Measurements from ENCODE around the gene SINHCAF. TPM values are rescaled to one million over a fixed set of nuclear protein-coding genes. Genes with fewer than 3 reads are reported as not detected.

The SINHCAF gene
- total and polyA plus RNA-seq, 5 donors from 2014 or later: 42.0 to 73.7 (median 53.4) TPM

DNA sequence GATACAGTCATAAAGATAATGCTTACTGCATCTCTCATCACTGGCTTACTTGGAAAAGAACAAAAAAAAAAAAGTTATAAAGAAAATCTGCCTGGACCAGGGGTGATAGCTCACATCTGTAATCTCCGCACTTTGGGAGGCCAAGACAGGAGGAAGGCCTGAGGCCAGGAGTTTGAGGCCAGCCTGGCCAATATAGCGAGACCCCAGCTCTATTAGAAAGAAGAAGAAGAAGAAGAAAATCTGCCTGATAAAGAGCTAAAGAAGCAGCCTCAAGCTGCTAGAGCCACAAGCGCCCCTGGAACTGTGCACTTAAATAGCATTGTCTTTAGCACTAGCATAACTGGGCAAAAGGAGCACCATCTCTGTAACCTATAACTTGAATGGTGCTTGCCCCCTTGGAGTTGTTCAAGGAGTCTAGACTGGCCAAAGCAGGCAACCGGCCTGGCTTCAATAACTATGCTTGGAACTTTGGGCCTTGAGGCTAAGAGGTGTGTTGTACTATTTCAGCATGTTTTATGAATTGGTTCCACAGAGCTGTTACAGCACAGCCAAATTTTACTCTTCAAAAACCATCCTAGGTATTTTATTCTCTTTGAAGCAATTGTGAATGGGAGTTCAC lies 53.2 kb downstream of the SINHCAF start:
- peaks cover 22% of the 10 kb centered on the region for H3K36me3 Mint-ChIP-seq
- DNase-seq (no peak), ATAC-seq (ENCODE audit: low read depth in 2 of 2) (no peak)
- Histone ChIP-seq H3K4me3 (ENCODE audit: low read depth, low read length) (no peak overlapping the region), H3K36me3 (ENCODE audit: control insufficient read depth, insufficient read depth, low read length) (peaks cover 9% of the 10 kb centered on the region), H3K27ac (ENCODE audit: insufficient read depth, low read length, poor library complexity, severe bottlenecking) (no peak overlapping the region), H3K9me3 (ENCODE audit: control insufficient read depth in 2 of 2, low read length in 2 of 2) (no peaks in the 10 kb centered on the region), H3K4me1 (ENCODE audit: control insufficient read depth, insufficient read depth, low read length, poor library complexity, severe bottlenecking) (no peaks in the 10 kb centered on the region), H3K27me3 (ENCODE audit: control insufficient read depth, insufficient read depth, low read length) (no peaks in the 10 kb centered on the region)
- H3K4me3 Mint-ChIP-seq: no peak overlapping the region
- peaks cover 0 to 6% (median 0%) of the 10 kb centered on the region in 4 donors for H3K4me1 Mint-ChIP-seq
- H3K9me3 Mint-ChIP-seq: no peaks in the 10 kb centered on the region
- no peaks in the 10 kb centered on the region for H3K27me3 Mint-ChIP-seq
- peak overlapping the region in 2 of 3 donors; percentile 12 to 66 for H3K27ac Mint-ChIP-seq

DNA sequence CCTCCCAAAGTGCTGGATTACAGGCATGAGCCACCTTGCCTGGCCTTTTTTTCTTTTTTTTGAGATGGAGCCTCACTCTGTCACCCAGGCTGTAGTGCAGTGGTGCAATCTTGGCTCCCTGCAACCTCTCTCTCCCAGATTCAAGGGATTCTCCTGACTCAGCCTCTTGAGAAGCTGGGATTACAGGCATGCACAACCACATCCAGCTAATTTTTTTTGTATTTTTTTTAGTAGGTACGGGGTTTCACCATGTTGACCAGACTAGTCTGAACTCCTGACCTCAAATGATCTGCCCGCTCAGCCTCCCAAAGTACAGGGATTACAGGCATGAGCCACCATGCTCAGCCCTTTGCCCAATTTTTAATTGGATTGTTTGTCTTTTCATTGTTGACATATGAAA lies 58.0 kb downstream of the SINHCAF start:
- H3K27me3 Mint-ChIP-seq: no peaks in the 10 kb centered on the region
- ATAC-seq (ENCODE audit: low read depth in 2 of 2): no peak
- H3K36me3 Mint-ChIP-seq: no peaks in the 10 kb centered on the region
- H3K9me3 Mint-ChIP-seq: no peaks in the 10 kb centered on the region
- no peaks in the 10 kb centered on the region for H3K9me3 ChIP-seq (ENCODE audit: control insufficient read depth in 2 of 2, low read length in 2 of 2)
- peaks cover 0 to 3% (median 0%) of the 10 kb centered on the region in 4 donors for H3K4me1 Mint-ChIP-seq
- no peak overlapping the region for H3K4me3 ChIP-seq (ENCODE audit: low read depth, low read length)
- H3K27ac Mint-ChIP-seq: no peak overlapping the region
- no peaks in the 10 kb centered on the region for H3K36me3 ChIP-seq (ENCODE audit: control insufficient read depth, insufficient read depth, low read length)
- H3K4me1 ChIP-seq (ENCODE audit: control insufficient read depth, insufficient read depth, low read length, poor library complexity, severe bottlenecking): no peaks in the 10 kb centered on the region
- no peak for DNase-seq
- H3K27me3 ChIP-seq (ENCODE audit: control insufficient read depth, insufficient read depth, low read length): no peaks in the 10 kb centered on the region
- H3K27ac ChIP-seq (ENCODE audit: insufficient read depth, low read length, poor library complexity, severe bottlenecking): no peak overlapping the region
- no peak overlapping the region for H3K4me3 Mint-ChIP-seq

DNA sequence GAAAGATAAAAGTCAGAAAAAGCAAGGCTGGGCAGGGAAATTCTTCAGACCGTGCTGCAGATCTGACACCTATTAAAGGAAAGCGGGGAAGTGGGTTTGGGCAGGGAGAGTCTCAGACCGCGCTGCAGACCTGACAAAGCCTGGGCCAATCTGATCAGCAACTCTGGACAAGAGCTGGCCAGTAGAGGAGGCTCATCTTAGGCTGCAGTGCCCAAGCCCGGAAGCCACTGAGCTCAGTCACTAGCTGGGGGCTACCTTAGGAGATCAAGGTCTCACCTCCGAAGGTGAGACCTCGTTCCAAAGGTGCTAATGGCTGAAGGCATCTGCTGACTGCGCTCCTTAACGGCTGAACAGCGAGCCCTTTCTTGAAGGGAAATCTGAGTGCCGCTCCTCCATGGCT lies 60.2 kb downstream of the SINHCAF start:
- ATAC-seq (ENCODE audit: low read depth in 2 of 2): no peak
- H3K27me3 ChIP-seq (ENCODE audit: control insufficient read depth, insufficient read depth, low read length): no peaks in the 10 kb centered on the region
- no peaks in the 10 kb centered on the region for H3K4me1 ChIP-seq (ENCODE audit: control insufficient read depth, insufficient read depth, low read length, poor library complexity, severe bottlenecking)
- Mint-ChIP-seq H3K4me3 (no peak overlapping the region), H3K9me3 (no peaks in the 10 kb centered on the region), H3K36me3 (no peaks in the 10 kb centered on the region), H3K27ac (no peak overlapping the region), H3K27me3 (no peaks in the 10 kb centered on the region), H3K4me1 (no peaks in the 10 kb centered on the region)
- DNase-seq: no peak
- no peaks in the 10 kb centered on the region for H3K9me3 ChIP-seq (ENCODE audit: control insufficient read depth in 2 of 2, low read length in 2 of 2)
- H3K36me3 ChIP-seq (ENCODE audit: control insufficient read depth, insufficient read depth, low read length): no peaks in the 10 kb centered on the region
- no peak overlapping the region for H3K27ac ChIP-seq (ENCODE audit: insufficient read depth, low read length, poor library complexity, severe bottlenecking)
- no peak overlapping the region for H3K4me3 ChIP-seq (ENCODE audit: low read depth, low read length)

DNA sequence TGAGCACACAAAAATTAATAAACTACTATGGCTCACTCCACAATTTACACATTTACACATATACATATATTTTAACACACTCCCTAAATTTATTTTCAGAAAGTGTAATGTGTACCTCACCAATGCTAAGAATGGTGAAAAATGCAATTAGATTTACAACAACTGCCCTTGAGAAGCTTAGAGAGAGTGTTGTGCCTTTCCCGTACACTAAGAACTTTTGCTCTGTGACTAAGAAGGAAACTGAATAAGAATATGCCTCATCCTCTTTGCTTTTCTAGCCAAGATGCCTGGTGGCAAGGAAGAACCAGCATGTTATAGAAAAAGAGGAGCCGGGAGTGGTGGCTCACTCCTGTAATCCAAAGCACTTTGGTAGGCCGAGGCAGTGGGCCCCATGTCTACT lies 62.3 kb downstream of the SINHCAF start:
- Histone ChIP-seq H3K4me1 (ENCODE audit: control insufficient read depth, insufficient read depth, low read length, poor library complexity, severe bottlenecking) (no peaks in the 10 kb centered on the region), H3K9me3 (ENCODE audit: control insufficient read depth in 2 of 2, low read length in 2 of 2) (no peaks in the 10 kb centered on the region), H3K27me3 (ENCODE audit: control insufficient read depth, insufficient read depth, low read length) (no peaks in the 10 kb centered on the region), H3K4me3 (ENCODE audit: low read depth, low read length) (no peak overlapping the region), H3K27ac (ENCODE audit: insufficient read depth, low read length, poor library complexity, severe bottlenecking) (no peak overlapping the region), H3K36me3 (ENCODE audit: control insufficient read depth, insufficient read depth, low read length) (no peaks in the 10 kb centered on the region)
- Mint-ChIP-seq H3K4me3 (no peak overlapping the region), H3K36me3 (no peaks in the 10 kb centered on the region), H3K9me3 (no peaks in the 10 kb centered on the region), H3K27me3 (no peaks in the 10 kb centered on the region), H3K4me1 (no peaks in the 10 kb centered on the region), H3K27ac (no peak overlapping the region)
- no peak for ATAC-seq (ENCODE audit: low read depth in 2 of 2)
- no peak for DNase-seq

DNA sequence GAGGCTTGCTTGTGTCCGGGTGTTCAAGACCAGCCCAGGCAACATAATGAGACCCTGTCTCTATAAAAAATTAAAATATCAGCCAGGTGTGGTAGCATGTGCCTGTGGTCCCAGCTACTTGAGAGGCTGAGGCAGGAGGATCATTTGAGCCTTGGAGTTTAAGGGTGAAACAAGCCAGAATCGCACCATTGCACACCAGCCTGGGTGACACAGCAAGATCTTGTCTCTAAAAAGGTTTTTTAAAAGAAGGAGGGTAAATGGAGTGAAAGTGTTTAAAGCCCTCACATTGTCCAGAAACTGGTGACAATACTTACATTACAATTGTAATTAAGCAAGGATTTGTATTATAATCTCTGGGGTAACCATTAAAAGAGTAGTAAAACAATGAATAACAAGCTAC lies 64.2 kb downstream of the SINHCAF start:
- no peak overlapping the region for H3K4me3 Mint-ChIP-seq
- DNase-seq (no peak), ATAC-seq (ENCODE audit: low read depth in 2 of 2) (no peak)
- H3K36me3 Mint-ChIP-seq: no peaks in the 10 kb centered on the region
- H3K27me3 ChIP-seq (ENCODE audit: control insufficient read depth, insufficient read depth, low read length): peaks cover 1% of the 10 kb centered on the region
- H3K9me3 Mint-ChIP-seq: peaks cover 0 to 2% (median 0%) of the 10 kb centered on the region in 7 donors
- no peaks in the 10 kb centered on the region for H3K36me3 ChIP-seq (ENCODE audit: control insufficient read depth, insufficient read depth, low read length)
- H3K9me3 ChIP-seq (ENCODE audit: control insufficient read depth in 2 of 2, low read length in 2 of 2): no peaks in the 10 kb centered on the region
- no peak overlapping the region for H3K27ac ChIP-seq (ENCODE audit: insufficient read depth, low read length, poor library complexity, severe bottlenecking)
- peaks cover 10% of the 10 kb centered on the region for H3K27me3 Mint-ChIP-seq
- no peak overlapping the region for H3K27ac Mint-ChIP-seq
- no peaks in the 10 kb centered on the region for H3K4me1 ChIP-seq (ENCODE audit: control insufficient read depth, insufficient read depth, low read length, poor library complexity, severe bottlenecking)
- H3K4me1 Mint-ChIP-seq: no peaks in the 10 kb centered on the region
- no peak overlapping the region for H3K4me3 ChIP-seq (ENCODE audit: low read depth, low read length)

DNA sequence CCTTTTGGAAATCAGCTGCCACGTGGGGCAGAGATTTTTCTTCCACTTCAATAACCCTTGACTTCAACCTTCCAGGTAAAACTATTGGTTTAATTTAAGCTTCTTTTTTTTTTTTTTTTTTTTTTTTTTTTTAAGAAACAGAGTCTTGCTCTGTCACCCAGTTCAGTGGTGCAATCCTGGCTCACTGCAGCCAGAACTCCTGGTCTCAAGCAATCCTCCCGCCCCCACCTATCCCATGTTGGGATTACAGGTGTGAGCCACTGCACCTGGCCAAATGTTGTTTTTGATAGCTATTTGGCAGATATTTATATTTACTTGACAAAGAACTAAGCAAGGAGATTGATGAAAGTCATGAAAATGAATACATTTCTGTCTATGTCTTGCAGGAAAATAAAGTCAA lies 65.1 kb downstream of the SINHCAF start:
- H3K36me3 Mint-ChIP-seq: no peaks in the 10 kb centered on the region
- H3K9me3 Mint-ChIP-seq: peaks cover 0 to 2% (median 0%) of the 10 kb centered on the region in 7 donors

DNA sequence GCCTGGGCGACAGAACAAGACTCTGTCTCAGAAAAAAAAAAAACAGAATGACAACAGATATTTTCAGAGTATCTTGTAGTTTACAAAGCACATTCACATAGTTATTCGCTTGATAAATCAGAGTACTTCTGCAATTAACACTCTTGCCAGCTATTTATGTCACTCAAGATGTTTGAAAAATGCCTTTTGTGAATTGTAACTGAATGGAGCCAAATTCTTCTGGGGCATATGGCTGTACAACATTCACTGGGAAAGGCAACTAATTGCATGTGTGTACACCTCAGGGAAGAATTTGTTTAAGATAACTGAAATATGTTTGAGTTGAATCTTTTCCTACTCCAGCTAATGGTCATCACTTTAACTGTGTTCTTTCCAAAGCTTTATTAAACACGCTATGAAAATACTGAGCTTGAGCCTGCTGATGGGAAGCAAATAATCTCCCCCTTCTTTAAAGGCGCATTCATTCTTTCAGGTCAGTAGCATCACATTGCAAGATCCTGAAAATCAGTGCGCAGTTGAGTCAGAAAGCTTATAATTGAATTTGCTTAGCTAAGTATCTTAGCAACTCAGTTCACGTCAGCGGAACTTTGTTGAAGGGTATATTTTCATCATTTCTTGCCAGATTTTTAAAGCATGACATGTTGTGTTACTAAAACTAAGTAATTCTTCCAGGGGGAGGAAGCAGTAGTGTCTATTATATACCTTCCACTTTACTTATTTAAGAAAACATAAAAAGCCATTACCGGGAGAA lies 66.6 kb downstream of the SINHCAF start:
- Histone ChIP-seq H3K36me3 (ENCODE audit: control insufficient read depth, insufficient read depth, low read length) (no peaks in the 10 kb centered on the region), H3K4me3 (ENCODE audit: low read depth, low read length) (no peak overlapping the region), H3K27me3 (ENCODE audit: control insufficient read depth, insufficient read depth, low read length) (peaks cover 1% of the 10 kb centered on the region), H3K27ac (ENCODE audit: insufficient read depth, low read length, poor library complexity, severe bottlenecking) (no peak overlapping the region), H3K4me1 (ENCODE audit: control insufficient read depth, insufficient read depth, low read length, poor library complexity, severe bottlenecking) (no peaks in the 10 kb centered on the region), H3K9me3 (ENCODE audit: control insufficient read depth in 2 of 2, low read length in 2 of 2) (no peaks in the 10 kb centered on the region)
- no peaks in the 10 kb centered on the region for H3K4me1 Mint-ChIP-seq
- DNase-seq (no peak), ATAC-seq (ENCODE audit: low read depth in 2 of 2) (no peak)
- H3K27me3 Mint-ChIP-seq: peaks cover 23% of the 10 kb centered on the region
- no peak overlapping the region for H3K4me3 Mint-ChIP-seq
- peaks cover 0 to 2% (median 0%) of the 10 kb centered on the region in 7 donors for H3K9me3 Mint-ChIP-seq
- H3K36me3 Mint-ChIP-seq: no peaks in the 10 kb centered on the region
- no peak overlapping the region for H3K27ac Mint-ChIP-seq

More for the DNA sequence above, 65.1 kb downstream of the SINHCAF start:
- ATAC-seq (ENCODE audit: low read depth in 2 of 2) (no peak), DNase-seq (no peak)
- H3K27me3 Mint-ChIP-seq: peaks cover 19% of the 10 kb centered on the region
- H3K36me3 ChIP-seq (ENCODE audit: control insufficient read depth, insufficient read depth, low read length): no peaks in the 10 kb centered on the region
- H3K9me3 ChIP-seq (ENCODE audit: control insufficient read depth in 2 of 2, low read length in 2 of 2): no peaks in the 10 kb centered on the region
- H3K4me3 ChIP-seq (ENCODE audit: low read depth, low read length): no peak overlapping the region
- H3K27ac Mint-ChIP-seq: peak overlapping the region in 1 of 3 donors; percentile 69
- peaks cover 1% of the 10 kb centered on the region for H3K27me3 ChIP-seq (ENCODE audit: control insufficient read depth, insufficient read depth, low read length)
- H3K4me3 Mint-ChIP-seq: no peak overlapping the region
- H3K27ac ChIP-seq (ENCODE audit: insufficient read depth, low read length, poor library complexity, severe bottlenecking): no peak overlapping the region
- no peaks in the 10 kb centered on the region for H3K4me1 ChIP-seq (ENCODE audit: control insufficient read depth, insufficient read depth, low read length, poor library complexity, severe bottlenecking)
- H3K4me1 Mint-ChIP-seq: no peaks in the 10 kb centered on the region

DNA sequence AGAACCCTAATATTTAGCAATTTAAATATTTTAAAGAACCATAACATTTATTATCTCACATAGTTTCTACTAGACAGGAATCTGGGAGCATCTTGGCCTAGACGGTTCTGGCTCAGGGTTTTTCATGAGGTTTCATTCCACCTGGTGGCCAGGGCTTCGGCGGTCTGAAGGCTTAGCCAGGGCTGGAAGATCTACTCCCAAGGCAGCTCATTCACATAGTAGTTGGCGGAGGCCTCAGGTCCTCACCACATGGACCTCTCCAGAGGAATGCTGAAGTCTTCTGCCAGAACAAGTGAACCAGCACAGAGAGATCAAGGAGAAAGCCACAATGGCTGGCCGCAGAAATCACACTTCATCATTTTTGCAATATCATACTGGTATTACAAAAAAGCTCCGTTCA lies 68.2 kb downstream of the SINHCAF start:
- ATAC-seq (ENCODE audit: low read depth in 2 of 2) (no peak), DNase-seq (no peak)
- peaks cover 0 to 2% (median 0%) of the 10 kb centered on the region in 7 donors for H3K9me3 Mint-ChIP-seq
- no peaks in the 10 kb centered on the region for H3K36me3 Mint-ChIP-seq
- no peaks in the 10 kb centered on the region for H3K36me3 ChIP-seq (ENCODE audit: control insufficient read depth, insufficient read depth, low read length)
- no peak overlapping the region for H3K4me3 ChIP-seq (ENCODE audit: low read depth, low read length)
- H3K27ac ChIP-seq (ENCODE audit: insufficient read depth, low read length, poor library complexity, severe bottlenecking): no peak overlapping the region
- H3K4me1 Mint-ChIP-seq: no peaks in the 10 kb centered on the region
- H3K4me1 ChIP-seq (ENCODE audit: control insufficient read depth, insufficient read depth, low read length, poor library complexity, severe bottlenecking): no peaks in the 10 kb centered on the region
- H3K27me3 Mint-ChIP-seq: peaks cover 23% of the 10 kb centered on the region
- no peak overlapping the region for H3K4me3 Mint-ChIP-seq
- H3K27ac Mint-ChIP-seq: no peak overlapping the region
- peaks cover 4% of the 10 kb centered on the region for H3K27me3 ChIP-seq (ENCODE audit: control insufficient read depth, insufficient read depth, low read length)
- no peaks in the 10 kb centered on the region for H3K9me3 ChIP-seq (ENCODE audit: control insufficient read depth in 2 of 2, low read length in 2 of 2)
